HepG2 (cell line): ENCODE results near the gene ARAP3. TPM values are rescaled to one million over a fixed set of nuclear protein-coding genes. Genes with fewer than 3 reads are reported as not detected.

ENCODE experiments used
- ATF7-NPFF ChIP-seq: sonication (generic); formaldehyde crosslinking; IDR thresholded peaks from 2 replicates; pipeline ENCODE4 v1.8.1; 2023; ENCODE audit warnings: mild to moderate bottlenecking, low read depth, missing genetic modification reagents, moderate library complexity
- BCL6 ChIP-seq: IDR thresholded peaks from 2 replicates; pipeline ENCODE4 v1.6.1; 2016; ENCODE audit warnings: missing genetic modification reagents, missing compliant biosample characterization
- DR1 ChIP-seq: sonication (generic); formaldehyde crosslinking; IDR thresholded peaks from 2 replicates; pipeline ENCODE4 v1.8.0; 2021; ENCODE audit warnings: mild to moderate bottlenecking, missing genetic modification reagents, inconsistent platforms
- ESRRA ChIP-seq: sonication (generic); formaldehyde crosslinking; IDR thresholded peaks from 2 replicates; pipeline ENCODE4 v1.5.1; 2020; ENCODE audit warnings: mild to moderate bottlenecking, low read depth, missing genetic modification reagents
- JARID2 ChIP-seq: sonication (generic); formaldehyde crosslinking; IDR thresholded peaks from 2 replicates; pipeline ENCODE4 v1.8.1; 2023; ENCODE audit warnings: missing genetic modification reagents, inconsistent platforms; ENCODE audit not compliant: insufficient replicate concordance
- KMT2B ChIP-seq: IDR thresholded peaks from 2 replicates; pipeline ENCODE4 v1.6.1; 2016; ENCODE audit warnings: missing genetic modification reagents, missing compliant biosample characterization
- MAFF ChIP-seq: IDR thresholded peaks from 2 replicates; pipeline ENCODE4 v1.6.1; 2011; ENCODE audit warnings: low read depth, low read length, improper control_type of control experiment
- MEF2D ChIP-seq: sonication (generic); formaldehyde crosslinking; IDR thresholded peaks from 2 replicates; pipeline ENCODE4 v1.5.1; 2020; ENCODE audit warnings: mild to moderate bottlenecking, missing genetic modification reagents
- NFKB2 ChIP-seq: sonication (generic); formaldehyde crosslinking; IDR thresholded peaks from 2 replicates; pipeline ENCODE4 v1.4.0; 2020; ENCODE audit warnings: missing genetic modification reagents, borderline replicate concordance
- PAX8 ChIP-seq: sonication (generic); formaldehyde crosslinking; IDR thresholded peaks from 2 replicates; pipeline ENCODE4 v1.8.0; 2022; ENCODE audit warnings: mild to moderate bottlenecking, missing genetic modification reagents, borderline replicate concordance
- PCBP1 ChIP-seq: fragments of 200-400 bp; formaldehyde crosslinking; IDR thresholded peaks from 2 replicates; pipeline ENCODE4 v1.6.1; 2017; ENCODE audit warnings: mild to moderate bottlenecking, low read depth, low read length, borderline replicate concordance
- RORA ChIP-seq: sonication (generic); formaldehyde crosslinking; IDR thresholded peaks from 2 replicates; pipeline ENCODE4 v1.5.0; 2020; ENCODE audit warnings: mild to moderate bottlenecking, missing genetic modification reagents, moderate library complexity
- SRY ChIP-seq: sonication (generic); formaldehyde crosslinking; IDR thresholded peaks from 2 replicates; pipeline ENCODE4 v1.8.0; 2022; ENCODE audit warnings: mild to moderate bottlenecking, missing genetic modification reagents
- ZBTB42 ChIP-seq: sonication (generic); formaldehyde crosslinking; IDR thresholded peaks from 2 replicates; pipeline ENCODE4 v1.5.0; 2020; ENCODE audit warnings: mild to moderate bottlenecking, missing genetic modification reagents
- ZBTB7B ChIP-seq: sonication (generic); formaldehyde crosslinking; IDR thresholded peaks from 2 replicates; pipeline ENCODE4 v1.4.0; 2020; ENCODE audit warnings: missing genetic modification reagents
- ZKSCAN1 ChIP-seq: fragments of 150-350 bp; IDR thresholded peaks from 2 replicates; pipeline ENCODE4 v1.6.1; 2014; ENCODE audit warnings: low read length
- ZNF17 ChIP-seq: sonication (generic); formaldehyde crosslinking; IDR thresholded peaks from 2 replicates; pipeline ENCODE4 v1.5.0; 2020; ENCODE audit warnings: mild to moderate bottlenecking, missing genetic modification reagents
- ZNF441 ChIP-seq: sonication (generic); formaldehyde crosslinking; IDR thresholded peaks from 2 replicates; pipeline ENCODE4 v1.7.0; 2021; ENCODE audit warnings: missing genetic modification reagents, borderline replicate concordance
- ZNF577 ChIP-seq: sonication (generic); formaldehyde crosslinking; IDR thresholded peaks from 2 replicates; pipeline ENCODE4 v1.4.0; 2020; ENCODE audit warnings: mild to moderate bottlenecking, low read depth, missing genetic modification reagents, borderline replicate concordance
- ZNF629 ChIP-seq: sonication (generic); formaldehyde crosslinking; conservative IDR thresholded peaks from 2 replicates; pipeline ENCODE4 v1.5.0; 2020; ENCODE audit warnings: missing genetic modification reagents
- ZNF644 ChIP-seq: IDR thresholded peaks from 2 replicates; pipeline ENCODE4 v1.6.1; 2016; ENCODE audit warnings: low read depth
- polyA plus RNA-seq, 8 experiments: library from polyadenylated mRNA; depleted of rRNA in 3 of 8; stranded (reverse) in 7 of 8; unstranded in 1 of 8; fragments of >200 nt; fragmentation: Illumina TruSeq in 4 of 8; extraction: Trizol in 4 of 8; gene quantifications; 2 replicates each; pipeline versions ENCODE4 v1.2.1 to v1.2.3, GENCODE V29; 2011 to 2016; ENCODE audit warnings: low read depth in 4 of 8, missing spikeins in 1 of 8, mixed read lengths in 1 of 8; ENCODE audit not compliant: insufficient read depth in 1 of 8
- total RNA-seq, 5 experiments: library from RNA; depleted of rRNA; stranded (reverse); fragments of >200 nt; fragmentation: Illumina TruSeq; extraction: Trizol; gene quantifications; 2 replicates each; pipeline ENCODE4 v1.2.3, GENCODE V29; 2016; ENCODE audit warnings: low read depth in 1 of 5
- TF ChIP-seq, protein P1 (sequence below): sonication (generic); formaldehyde crosslinking; IDR thresholded peaks from 2 replicates; pipeline ENCODE4 v1.4.0; 2020; ENCODE audit warnings: missing genetic modification reagents, borderline replicate concordance
- TF ChIP-seq, protein P2 (sequence below): sonication (generic); formaldehyde crosslinking; IDR thresholded peaks from 2 replicates; pipeline ENCODE4 v1.4.0; 2020; ENCODE audit warnings: missing genetic modification reagents
- TF ChIP-seq, protein P3 (sequence below): sonication (generic); formaldehyde crosslinking; IDR thresholded peaks from 2 replicates; pipeline ENCODE4 v1.4.0; 2020; ENCODE audit warnings: mild to moderate bottlenecking, missing genetic modification reagents
- TF ChIP-seq, protein P4 (sequence below): fragments of 450-650 bp; IDR thresholded peaks from 2 replicates; pipeline ENCODE4 v1.6.1; 2016

The ARAP3 gene
- total and polyA plus RNA-seq, 2 of the 13 experiments (the other 11 are each of a cell fraction or from before 2014, with no cell fraction given): 0.25 TPM; not detected in 1

DNA sequence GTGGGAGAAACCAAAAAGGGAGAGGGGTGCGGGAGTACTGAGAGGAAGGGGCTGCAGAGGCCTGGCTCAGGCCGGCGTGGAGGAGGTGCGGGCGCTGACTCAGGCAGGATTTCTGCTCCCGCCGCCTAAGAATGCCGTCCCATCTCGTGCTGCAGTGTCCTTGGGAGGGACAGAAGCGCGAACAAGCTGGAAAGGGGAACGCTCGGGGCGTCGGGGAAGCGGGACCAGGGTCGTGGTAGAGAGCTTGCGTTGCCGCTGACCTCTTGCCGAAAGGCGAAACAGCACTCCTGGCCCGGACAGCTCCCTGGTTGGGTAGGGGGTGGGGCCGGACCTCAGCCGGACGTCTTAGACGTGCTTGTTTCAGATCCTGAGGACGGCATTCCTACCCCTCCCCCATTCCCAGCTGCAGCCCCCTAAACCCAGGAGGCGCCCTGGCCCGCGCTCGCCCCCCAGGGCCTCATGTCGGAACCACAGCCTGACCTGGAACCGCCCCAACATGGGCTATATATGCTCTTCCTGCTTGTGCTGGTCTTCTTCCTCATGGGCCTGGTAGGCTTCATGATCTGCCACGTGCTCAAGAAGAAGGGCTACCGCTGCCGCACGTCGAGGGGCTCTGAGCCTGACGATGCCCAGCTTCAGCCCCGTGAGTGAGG is 44.1 kb downstream of the ARAP3 start (continued):
- TF ChIP-seq, protein P1, sequence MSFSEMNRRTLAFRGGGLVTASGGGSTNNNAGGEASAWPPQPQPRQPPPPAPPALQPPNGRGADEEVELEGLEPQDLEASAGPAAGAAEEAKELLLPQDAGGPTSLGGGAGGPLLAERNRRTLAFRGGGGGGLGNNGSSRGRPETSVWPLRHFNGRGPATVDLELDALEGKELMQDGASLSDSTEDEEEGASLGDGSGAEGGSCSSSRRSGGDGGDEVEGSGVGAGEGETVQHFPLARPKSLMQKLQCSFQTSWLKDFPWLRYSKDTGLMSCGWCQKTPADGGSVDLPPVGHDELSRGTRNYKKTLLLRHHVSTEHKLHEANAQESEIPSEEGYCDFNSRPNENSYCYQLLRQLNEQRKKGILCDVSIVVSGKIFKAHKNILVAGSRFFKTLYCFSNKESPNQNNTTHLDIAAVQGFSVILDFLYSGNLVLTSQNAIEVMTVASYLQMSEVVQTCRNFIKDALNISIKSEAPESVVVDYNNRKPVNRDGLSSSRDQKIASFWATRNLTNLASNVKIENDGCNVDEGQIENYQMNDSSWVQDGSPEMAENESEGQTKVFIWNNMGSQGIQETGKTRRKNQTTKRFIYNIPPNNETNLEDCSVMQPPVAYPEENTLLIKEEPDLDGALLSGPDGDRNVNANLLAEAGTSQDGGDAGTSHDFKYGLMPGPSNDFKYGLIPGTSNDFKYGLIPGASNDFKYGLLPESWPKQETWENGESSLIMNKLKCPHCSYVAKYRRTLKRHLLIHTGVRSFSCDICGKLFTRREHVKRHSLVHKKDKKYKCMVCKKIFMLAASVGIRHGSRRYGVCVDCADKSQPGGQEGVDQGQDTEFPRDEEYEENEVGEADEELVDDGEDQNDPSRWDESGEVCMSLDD (CRISPR knock-in tag): no peak
- no peak for TF ChIP-seq ZKSCAN1
- TF ChIP-seq, protein P2, sequence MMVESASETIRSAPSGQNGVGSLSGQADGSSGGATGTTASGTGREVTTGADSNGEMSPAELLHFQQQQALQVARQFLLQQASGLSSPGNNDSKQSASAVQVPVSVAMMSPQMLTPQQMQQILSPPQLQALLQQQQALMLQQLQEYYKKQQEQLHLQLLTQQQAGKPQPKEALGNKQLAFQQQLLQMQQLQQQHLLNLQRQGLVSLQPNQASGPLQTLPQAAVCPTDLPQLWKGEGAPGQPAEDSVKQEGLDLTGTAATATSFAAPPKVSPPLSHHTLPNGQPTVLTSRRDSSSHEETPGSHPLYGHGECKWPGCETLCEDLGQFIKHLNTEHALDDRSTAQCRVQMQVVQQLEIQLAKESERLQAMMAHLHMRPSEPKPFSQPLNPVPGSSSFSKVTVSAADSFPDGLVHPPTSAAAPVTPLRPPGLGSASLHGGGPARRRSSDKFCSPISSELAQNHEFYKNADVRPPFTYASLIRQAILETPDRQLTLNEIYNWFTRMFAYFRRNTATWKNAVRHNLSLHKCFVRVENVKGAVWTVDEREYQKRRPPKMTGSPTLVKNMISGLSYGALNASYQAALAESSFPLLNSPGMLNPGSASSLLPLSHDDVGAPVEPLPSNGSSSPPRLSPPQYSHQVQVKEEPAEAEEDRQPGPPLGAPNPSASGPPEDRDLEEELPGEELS (CRISPR knock-in tag): no peak
- TF ChIP-seq ATF7-NPFF (CRISPR knock-in tag): peak; percentile 45; the same call in 1 of the 2 replicates
- TF ChIP-seq, protein P3, sequence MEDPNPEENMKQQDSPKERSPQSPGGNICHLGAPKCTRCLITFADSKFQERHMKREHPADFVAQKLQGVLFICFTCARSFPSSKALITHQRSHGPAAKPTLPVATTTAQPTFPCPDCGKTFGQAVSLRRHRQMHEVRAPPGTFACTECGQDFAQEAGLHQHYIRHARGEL (CRISPR knock-in tag): no peak
- no peak for TF ChIP-seq ZNF577 (CRISPR knock-in tag)
- no peak for TF ChIP-seq JARID2 (CRISPR knock-in tag)
- TF ChIP-seq ZBTB7B (CRISPR knock-in tag): 0 out of 2 replicates have a peak, but pooled peaks have one; percentile 35
- TF ChIP-seq, protein P4, sequence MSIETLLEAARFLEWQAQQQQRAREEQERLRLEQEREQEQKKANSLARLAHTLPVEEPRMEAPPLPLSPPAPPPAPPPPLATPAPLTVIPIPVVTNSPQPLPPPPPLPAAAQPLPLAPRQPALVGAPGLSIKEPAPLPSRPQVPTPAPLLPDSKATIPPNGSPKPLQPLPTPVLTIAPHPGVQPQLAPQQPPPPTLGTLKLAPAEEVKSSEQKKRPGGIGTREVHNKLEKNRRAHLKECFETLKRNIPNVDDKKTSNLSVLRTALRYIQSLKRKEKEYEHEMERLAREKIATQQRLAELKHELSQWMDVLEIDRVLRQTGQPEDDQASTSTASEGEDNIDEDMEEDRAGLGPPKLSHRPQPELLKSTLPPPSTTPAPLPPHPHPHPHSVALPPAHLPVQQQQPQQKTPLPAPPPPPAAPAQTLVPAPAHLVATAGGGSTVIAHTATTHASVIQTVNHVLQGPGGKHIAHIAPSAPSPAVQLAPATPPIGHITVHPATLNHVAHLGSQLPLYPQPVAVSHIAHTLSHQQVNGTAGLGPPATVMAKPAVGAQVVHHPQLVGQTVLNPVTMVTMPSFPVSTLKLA: 0 out of 2 replicates have a peak, but pooled peaks have one; percentile 3
- TF ChIP-seq KMT2B (CRISPR knock-in tag): no peak; the same call in 1 of the 2 replicates
- no peak for TF ChIP-seq SRY (CRISPR knock-in tag)
- TF ChIP-seq PCBP1: peak; percentile 67; the same call in 1 of the 2 replicates
- TF ChIP-seq DR1 (CRISPR knock-in tag): no peak
- no peak for TF ChIP-seq ZBTB42
- TF ChIP-seq ZNF629 (CRISPR knock-in tag): no peak
- no peak for TF ChIP-seq MEF2D (CRISPR knock-in tag)
- no peak for TF ChIP-seq NFKB2 (CRISPR knock-in tag)
- TF ChIP-seq BCL6: no peak
- no peak for TF ChIP-seq ZNF441 (CRISPR knock-in tag)
- TF ChIP-seq MAFF: no peak
- no peak; the same call in 1 of the 2 replicates for TF ChIP-seq ZNF644 (CRISPR knock-in tag)
- no peak for TF ChIP-seq ZNF17 (CRISPR knock-in tag)
- no peak for TF ChIP-seq PAX8
- TF ChIP-seq RORA (CRISPR knock-in tag): no peak
- no peak for TF ChIP-seq ESRRA (CRISPR knock-in tag)
